ENCODE data around the gene UGP2. TPM values are rescaled to one million over a fixed set of nuclear protein-coding genes. Genes with fewer than 3 reads are reported as not detected.
"Not testable (repeated sequence)": the region's sequence is repeated elsewhere in the genome, so short reads cannot be mapped to it uniquely, and the experiment has no call there.

Gene UGP2
- total RNA-seq, 1 experiment from 2014 or later, result 51.9 TPM

DNA sequence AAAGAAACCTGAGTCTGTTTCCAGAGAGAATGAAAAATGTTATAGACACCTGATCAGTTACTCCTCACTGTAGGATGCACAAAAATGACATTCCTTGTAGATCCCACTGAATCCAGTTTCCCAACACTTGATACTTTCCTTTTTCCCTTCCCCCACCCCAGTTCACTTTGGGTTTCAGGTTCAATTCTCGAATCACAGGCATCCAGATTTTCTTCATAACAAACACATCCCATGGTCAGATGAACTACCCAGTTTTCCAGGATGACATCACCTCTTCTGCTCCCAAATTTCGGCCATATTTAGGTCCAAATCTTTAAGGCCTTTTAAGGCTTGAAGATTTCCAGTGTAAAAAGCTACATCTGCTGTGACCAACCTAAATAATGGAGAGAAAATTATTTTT lies 51.5 kb downstream of the UGP2 start:
- no peak for DNase-seq (ENCODE audit: low read depth)

DNA sequence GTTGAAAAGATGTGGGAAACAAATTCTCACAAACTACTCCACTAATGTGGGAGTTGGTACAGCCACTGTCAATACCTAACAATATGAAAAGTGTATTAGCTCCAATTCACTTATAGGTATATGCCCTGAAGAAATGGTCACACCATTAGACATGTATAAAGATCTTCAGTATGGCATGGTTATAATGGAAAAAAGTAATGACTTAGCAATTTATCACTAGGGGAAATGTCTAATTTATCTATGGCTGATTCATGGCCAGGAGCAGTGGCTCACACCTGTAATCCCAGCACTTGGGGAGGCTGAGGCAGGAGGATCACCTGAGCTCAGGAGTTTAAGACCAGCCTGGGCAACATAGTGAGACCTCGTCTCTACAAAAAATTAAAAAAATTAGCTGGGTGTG lies 52.5 kb downstream of the UGP2 start:
- no peak for DNase-seq (ENCODE audit: low read depth)

DNA sequence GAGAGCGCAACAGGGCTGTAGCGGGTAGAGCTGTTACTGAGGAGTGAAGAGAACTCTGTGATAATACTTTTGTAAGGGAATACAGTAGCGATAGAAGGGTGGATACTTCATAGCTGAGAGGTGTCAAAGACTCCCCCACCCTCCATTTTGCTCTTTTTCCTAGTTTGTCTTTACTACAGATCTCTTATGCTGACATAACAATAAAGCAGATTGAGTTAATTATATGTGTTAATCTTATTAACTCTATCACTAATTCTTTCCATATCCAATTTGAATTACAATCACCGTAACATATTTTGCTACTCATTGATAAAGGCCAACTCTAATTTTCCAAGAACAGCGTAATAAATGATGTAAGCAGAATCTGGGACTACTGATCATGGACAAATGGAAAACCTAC lies 57.1 kb downstream of the UGP2 start:
- DNase-seq (ENCODE audit: low read depth), result no peak

DNA sequence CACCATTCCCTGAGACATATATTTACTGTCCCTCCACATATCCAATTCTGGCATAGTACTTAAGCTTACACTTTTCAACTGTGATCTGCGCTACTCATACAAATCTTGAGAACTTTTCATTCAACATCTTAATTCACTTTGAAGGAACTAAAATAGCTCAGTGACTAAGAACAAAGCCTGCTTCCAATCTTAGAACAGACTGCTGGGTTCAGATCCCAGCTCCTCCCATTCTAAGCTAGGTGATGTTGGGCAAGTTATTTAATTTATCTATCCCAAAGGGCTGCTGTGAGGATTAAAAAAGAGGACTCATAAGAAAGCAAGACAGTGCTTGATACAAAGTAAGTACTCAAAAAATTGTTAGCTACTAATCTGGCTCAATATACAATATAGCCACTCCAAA lies 57.9 kb downstream of the UGP2 start:
- no peak for DNase-seq (ENCODE audit: low read depth)

DNA sequence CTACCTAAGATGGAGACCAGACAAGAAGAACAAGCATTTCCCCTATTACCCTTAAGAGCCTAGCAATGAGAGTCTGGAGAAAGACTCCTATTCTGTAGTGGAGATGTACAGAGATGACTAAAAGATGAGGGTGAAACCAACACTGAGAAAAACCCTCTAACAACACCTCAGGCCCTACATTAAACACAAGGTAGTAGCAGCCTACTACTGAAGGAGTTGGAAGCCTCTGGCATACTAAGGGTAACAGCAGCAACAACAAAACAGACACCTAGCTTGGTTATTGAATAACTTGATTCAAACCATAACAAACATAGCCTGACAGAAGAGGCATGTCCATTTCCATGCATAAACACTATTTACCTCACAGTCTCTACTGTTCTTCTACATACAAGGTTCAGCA lies 60.5 kb downstream of the UGP2 start:
- DNase-seq (ENCODE audit: low read depth), result no peak

DNA sequence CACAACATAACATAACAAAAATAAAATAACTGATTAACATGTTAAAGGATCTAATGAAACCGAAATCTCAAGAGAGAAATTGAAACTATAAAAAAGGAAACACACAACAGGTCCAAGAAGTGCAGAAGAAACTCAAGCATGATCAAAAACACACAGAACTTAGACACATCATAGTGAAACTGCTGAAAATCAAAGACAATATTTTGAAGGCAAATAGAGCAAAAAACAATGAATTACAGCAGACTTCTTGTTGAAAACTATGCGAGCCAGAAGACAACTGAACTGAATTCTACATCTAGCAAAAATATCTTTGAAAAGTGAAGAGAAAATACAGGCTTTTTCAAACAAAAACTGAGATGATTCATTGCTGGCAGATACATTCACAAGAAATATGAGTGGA lies 61.3 kb downstream of the UGP2 start:
- no peak for DNase-seq (ENCODE audit: low read depth)

DNA sequence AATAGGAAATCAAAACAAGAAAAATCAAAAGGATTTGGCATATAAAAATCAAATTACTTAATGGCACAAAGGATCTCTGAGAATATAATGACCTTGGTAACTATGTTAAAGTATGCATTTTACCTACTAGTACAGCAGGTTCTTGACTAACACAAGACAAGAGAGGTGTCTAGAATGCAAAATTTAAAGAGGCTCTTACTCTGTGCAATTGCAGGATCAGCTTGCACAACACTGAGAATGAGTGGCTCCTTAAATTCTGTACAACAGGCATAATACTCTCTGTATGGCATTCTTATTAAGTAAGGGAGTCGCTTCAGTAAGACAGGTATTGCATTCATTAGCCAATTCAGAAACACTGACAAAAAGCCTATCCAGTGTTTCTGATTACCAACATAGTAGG lies 72.6 kb downstream of the UGP2 start:
- no peak for DNase-seq (ENCODE audit: low read depth)

DNA sequence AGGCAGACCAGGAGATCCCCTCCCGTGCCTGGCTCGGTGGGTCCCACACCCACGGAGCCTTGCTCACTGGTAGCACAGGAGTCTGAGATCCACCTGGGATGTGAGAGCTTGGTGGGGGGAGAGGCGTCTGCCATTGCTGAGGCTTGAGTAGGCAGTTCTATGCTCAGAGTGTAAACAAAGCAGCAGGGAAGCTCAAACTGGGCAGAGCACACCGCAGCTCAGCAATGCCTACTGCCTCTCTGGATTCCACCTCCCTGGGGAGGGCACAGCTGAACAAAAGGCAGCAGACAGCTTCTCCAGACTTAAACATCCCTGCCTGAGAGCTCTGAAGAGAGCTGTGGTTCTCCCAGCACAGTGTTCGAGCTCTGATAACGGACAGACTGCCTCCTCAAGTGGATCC lies 85.1 kb downstream of the UGP2 start:
- DNase-seq (ENCODE audit: low read depth), result no peak

DNA sequence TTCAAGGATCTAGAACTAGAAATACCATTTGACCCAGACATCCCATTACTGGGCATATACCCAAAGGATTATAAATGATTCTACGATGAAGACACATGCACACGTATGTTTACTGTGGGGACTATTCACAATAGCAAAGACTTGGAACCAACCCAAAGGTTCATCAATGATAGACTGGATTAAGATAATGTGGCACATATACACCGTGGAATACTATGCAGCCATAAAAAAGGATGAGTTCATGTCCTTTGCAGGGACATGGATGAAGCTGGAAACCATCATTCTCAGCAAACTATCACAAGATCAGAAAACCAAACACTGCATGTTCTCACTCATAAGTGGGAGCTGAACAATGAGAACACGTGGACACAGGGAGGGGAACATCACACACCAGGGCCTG lies 90.4 kb downstream of the UGP2 start:
- DNase-seq (ENCODE audit: low read depth), result not testable (repeated sequence)

Other genes with a start within 250 kb of the UGP2 start
- gene VPS54, start 177.5 kb downstream of the UGP2 start, total RNA-seq (2014; rRNA removed; shearing (Covaris generic)), result 9.9 and 12.6 TPM in 2 replicates